GM23248 (cell line): Measurements from ENCODE around the gene KCTD5.

ENCODE experiments used
- EZH2 ChIP-seq: fragments of 200-600 bp; sonication (generic); IDR thresholded peaks from 2 replicates; pipeline ENCODE4 v1.6.1; 2018; ENCODE audit warnings: antibody characterized with exemption, mild to moderate bottlenecking; ENCODE audit not compliant: insufficient read depth, poor library complexity, severe bottlenecking
- EZH2phosphoT487 ChIP-seq: fragments of 200-600 bp; sonication (generic); IDR thresholded peaks from 2 replicates; pipeline ENCODE4 v1.6.1; 2018; ENCODE audit warnings: antibody characterized with exemption, moderate library complexity, mild to moderate bottlenecking, low read depth; ENCODE audit not compliant: insufficient read depth

DNA sequence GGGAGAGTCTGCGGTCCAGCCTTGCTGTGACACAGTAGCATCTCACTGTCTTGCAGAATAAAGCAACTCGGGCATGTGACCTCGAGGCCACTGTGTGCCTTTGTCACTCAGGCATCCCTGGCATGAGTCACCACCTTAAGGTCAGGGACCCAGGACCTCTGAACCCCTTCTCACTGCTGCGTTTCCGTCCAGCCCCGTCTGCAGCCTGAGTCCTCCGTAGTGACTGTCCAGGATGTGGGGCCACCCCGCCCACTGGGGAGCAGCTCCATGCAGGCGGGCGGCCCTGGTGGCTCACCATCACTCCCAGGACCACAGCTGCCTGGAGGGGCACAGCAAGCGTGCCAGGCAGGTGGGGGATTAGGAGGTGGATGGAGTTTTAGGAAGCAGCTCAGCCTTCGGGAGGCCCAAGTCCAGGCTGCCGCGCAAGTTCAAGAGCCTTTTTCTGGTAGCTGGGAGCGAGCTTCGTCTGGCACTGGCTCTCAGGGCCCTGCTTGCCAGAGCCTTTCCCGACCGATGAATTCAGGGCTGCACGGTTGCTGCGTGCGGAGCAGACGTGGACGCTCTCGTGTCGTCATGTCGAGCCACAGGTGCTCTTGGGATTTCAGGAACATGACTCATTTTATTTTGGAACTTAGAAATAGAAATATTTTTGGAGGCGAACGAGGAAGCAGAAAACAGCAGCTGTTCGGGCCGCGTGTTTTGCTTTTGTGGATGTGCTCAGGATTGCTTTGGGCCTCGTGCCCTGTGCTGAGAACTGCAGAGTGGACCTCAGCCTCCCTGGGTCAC, 16.8 kb downstream of the KCTD5 start:
- no peak for TF ChIP-seq EZH2
- TF ChIP-seq EZH2phosphoT487: no peak
